Epithelial cell of esophagus (primary cell): ENCODE measurements around the gene KSR2.

Source experiments
- DNase-seq: peaks from one replicate; pipeline ENCODE4 v3.0.0; 2010; ENCODE audit warnings: low read depth
- H3K4me3 ChIP-seq: 2 replicates; pipeline ENCODE4 v1.5.1; 2011; ENCODE audit warnings: mild to moderate bottlenecking, low read length, control low read depth
- TF ChIP-seq, protein P1 (sequence below): IDR thresholded peaks from 2 replicates; pipeline ENCODE4 v1.5.1; 2011; ENCODE audit warnings: low read depth, mild to moderate bottlenecking, low read length, control low read depth, inconsistent platforms; ENCODE audit not compliant: insufficient read depth; ENCODE audit errors: missing control alignments

Gene KSR2

DNA sequence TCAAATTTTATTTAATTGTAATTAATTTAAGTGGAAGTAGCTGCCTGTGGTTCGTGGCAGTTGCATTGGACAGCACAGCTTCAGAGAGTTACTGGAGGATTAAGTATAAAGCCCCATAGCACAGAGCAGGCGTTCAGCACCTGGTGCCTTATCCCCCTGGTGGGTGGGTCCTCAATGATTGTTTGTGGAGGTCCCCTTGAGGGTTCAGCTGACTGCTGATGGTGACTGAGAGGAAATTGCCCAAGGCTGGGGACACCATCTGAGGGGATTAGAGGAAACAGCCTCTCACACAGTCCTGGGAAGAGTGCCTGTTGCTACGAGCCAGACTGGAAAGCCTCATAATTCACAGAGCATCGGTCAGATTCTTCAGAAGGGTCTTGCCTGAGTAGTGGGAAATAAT, 524.0 kb downstream of the KSR2 start:
- H3K4me3 ChIP-seq: no peak overlapping the region
- TF ChIP-seq, protein P1, sequence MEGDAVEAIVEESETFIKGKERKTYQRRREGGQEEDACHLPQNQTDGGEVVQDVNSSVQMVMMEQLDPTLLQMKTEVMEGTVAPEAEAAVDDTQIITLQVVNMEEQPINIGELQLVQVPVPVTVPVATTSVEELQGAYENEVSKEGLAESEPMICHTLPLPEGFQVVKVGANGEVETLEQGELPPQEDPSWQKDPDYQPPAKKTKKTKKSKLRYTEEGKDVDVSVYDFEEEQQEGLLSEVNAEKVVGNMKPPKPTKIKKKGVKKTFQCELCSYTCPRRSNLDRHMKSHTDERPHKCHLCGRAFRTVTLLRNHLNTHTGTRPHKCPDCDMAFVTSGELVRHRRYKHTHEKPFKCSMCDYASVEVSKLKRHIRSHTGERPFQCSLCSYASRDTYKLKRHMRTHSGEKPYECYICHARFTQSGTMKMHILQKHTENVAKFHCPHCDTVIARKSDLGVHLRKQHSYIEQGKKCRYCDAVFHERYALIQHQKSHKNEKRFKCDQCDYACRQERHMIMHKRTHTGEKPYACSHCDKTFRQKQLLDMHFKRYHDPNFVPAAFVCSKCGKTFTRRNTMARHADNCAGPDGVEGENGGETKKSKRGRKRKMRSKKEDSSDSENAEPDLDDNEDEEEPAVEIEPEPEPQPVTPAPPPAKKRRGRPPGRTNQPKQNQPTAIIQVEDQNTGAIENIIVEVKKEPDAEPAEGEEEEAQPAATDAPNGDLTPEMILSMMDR: no peak
- no peak for DNase-seq

GRCh38 chr12:117441751-117442150, 527.0 kb downstream of the KSR2 start:
- DNase-seq: no peak

DNA sequence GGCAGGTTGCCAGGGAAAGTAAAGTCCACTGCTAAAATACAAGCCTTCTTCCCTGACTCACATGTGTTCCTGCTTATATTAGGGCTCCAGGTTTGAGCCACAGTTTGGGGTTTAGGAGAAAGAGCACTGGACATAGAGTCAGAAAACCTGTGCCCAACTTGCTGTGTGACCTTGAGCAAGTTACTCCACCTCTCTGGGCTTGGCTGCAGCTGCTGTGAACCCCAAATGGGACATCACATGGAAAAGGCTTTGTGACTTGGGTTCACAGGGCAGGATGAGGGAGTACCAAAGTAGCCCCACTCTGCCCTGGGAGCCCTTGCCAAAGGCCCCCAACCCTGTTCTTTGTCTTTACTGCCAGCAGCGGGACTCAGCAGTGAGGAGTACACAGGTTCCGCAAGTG, 528.4 kb downstream of the KSR2 start:
- TF ChIP-seq, protein P1: no peak
- H3K4me3 ChIP-seq: no peak overlapping the region
- DNase-seq: no peak

More at GRCh38 chr12:117441751-117442150, 527.0 kb downstream of the KSR2 start:
- no peak overlapping the region for H3K4me3 ChIP-seq
- TF ChIP-seq, protein P1: no peak

GRCh38 chr12:117439531-117440001, 529.2 kb downstream of the KSR2 start:
- TF ChIP-seq, protein P1: no peak
- no peak overlapping the region for H3K4me3 ChIP-seq
- no peak for DNase-seq

GRCh38 chr12:117438809-117439208, 530.0 kb downstream of the KSR2 start:
- no peak overlapping the region for H3K4me3 ChIP-seq
- TF ChIP-seq, protein P1: no peak
- DNase-seq: no peak

GRCh38 chr12:117437516-117438255, 531.1 kb downstream of the KSR2 start:
- TF ChIP-seq, protein P1: no peak
- H3K4me3 ChIP-seq: no peak overlapping the region
- no peak for DNase-seq

DNA sequence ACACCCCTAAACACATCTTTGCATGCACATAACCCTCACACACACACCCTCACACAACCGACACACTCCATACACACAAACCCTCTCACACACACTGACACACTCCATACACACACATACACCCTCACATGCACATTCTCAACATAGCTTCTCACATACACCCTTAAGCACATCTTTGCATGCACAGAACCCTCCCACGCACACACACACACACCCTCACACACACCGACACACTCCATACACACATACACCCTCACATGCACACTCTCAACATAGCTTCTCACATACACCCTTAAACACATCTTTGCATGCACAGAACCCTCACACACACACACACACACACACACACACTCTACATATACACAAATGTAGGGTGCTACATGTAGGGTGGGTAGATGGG, 534.9 kb downstream of the KSR2 start:
- DNase-seq: no peak
- no peak overlapping the region for H3K4me3 ChIP-seq
- TF ChIP-seq, protein P1: no peak
